CD14-positive monocyte (primary cell): ENCODE results near the gene CMSS1. TPM values are rescaled to one million over a fixed set of nuclear protein-coding genes. Genes with fewer than 3 reads are reported as not detected.

Source experiments
- DNase-seq, 3 donors: peaks; one replicate each; pipeline ENCODE4 v3.0.0-alpha.2; 2011 to 2022
- H2AFZ ChIP-seq: 2 replicates; pipeline ENCODE4 v1.6.0; 2012; ENCODE audit warnings: mild to moderate bottlenecking, low read depth, low read length, inconsistent platforms; ENCODE audit not compliant: insufficient read depth, poor library complexity, severe bottlenecking
- H3K27ac ChIP-seq, 2 donors: 1 replicate in 1 of 2; 2 replicates in 1 of 2; pipeline ENCODE4 v1.5.1; 2012 to 2013; ENCODE audit warnings: low read length in 2 of 2, control low read depth in 1 of 2, inconsistent platforms in 1 of 2, low read depth in 1 of 2, mild to moderate bottlenecking in 1 of 2
- H3K27me3 ChIP-seq, 2 donors: one replicate each; pipeline versions ENCODE4 v1.6.0 to v1.6.1; 2011 to 2013; ENCODE audit warnings: low read length in 2 of 2; ENCODE audit not compliant: control insufficient read depth in 2 of 2, insufficient read depth in 2 of 2
- H3K36me3 ChIP-seq, 2 donors: replicated peaks in 1 of 2; 1 replicate in 1 of 2; 2 replicates in 1 of 2; pipeline versions ENCODE4 v1.5.1 to v1.6.1; 2012 to 2013; ENCODE audit warnings: low read length in 2 of 2, control low read depth in 1 of 2, inconsistent platforms in 1 of 2, mild to moderate bottlenecking in 1 of 2; ENCODE audit not compliant: insufficient read depth in 2 of 2, control insufficient read depth in 1 of 2
- H3K4me1 ChIP-seq, 2 donors: 1 replicate in 1 of 2; 2 replicates in 1 of 2; pipeline versions ENCODE4 v1.5.1 to v1.6.1; 2012 to 2013; ENCODE audit warnings: low read length in 2 of 2, control low read depth in 1 of 2, inconsistent platforms in 1 of 2, mild to moderate bottlenecking in 1 of 2, moderate library complexity in 1 of 2; ENCODE audit not compliant: insufficient read depth in 2 of 2, control insufficient read depth in 1 of 2
- H3K4me2 ChIP-seq: replicated peaks from 2 replicates; pipeline ENCODE3; 2012; ENCODE audit warnings: low read length, moderate library complexity, mild to moderate bottlenecking; ENCODE audit not compliant: poor library complexity, severe bottlenecking; ENCODE audit errors: extremely low read depth
- H3K4me3 ChIP-seq, 3 experiments: fragments of 200-600 bp in 1 of 3; sonication (generic) in 1 of 3; replicated peaks in 1 of 3; 1 replicate in 2 of 3; 2 replicates in 1 of 3; pipeline ENCODE4 v1.5.1; 2011 to 2013; ENCODE audit warnings: low read length in 3 of 3, mild to moderate bottlenecking in 3 of 3, control low read depth in 2 of 3, low read depth in 2 of 3, inconsistent platforms in 1 of 3, moderate library complexity in 1 of 3
- H3K79me2 ChIP-seq: 2 replicates; pipeline ENCODE4 v1.6.0; 2012; ENCODE audit warnings: mild to moderate bottlenecking, control low read depth, inconsistent platforms, low read length, moderate library complexity; ENCODE audit not compliant: insufficient read depth
- H3K9ac ChIP-seq: 2 replicates; pipeline ENCODE4 v1.6.0; 2017; ENCODE audit warnings: low read length, mild to moderate bottlenecking; ENCODE audit not compliant: insufficient read depth, poor library complexity, severe bottlenecking
- H3K9me3 ChIP-seq, 2 donors: replicated peaks in 1 of 2; 1 replicate in 1 of 2; 2 replicates in 1 of 2; pipeline versions ENCODE4 v1.5.1 to v1.6.1; 2012 to 2013; ENCODE audit warnings: low read length in 2 of 2, control low read depth in 1 of 2; ENCODE audit not compliant: control insufficient read depth in 1 of 2, insufficient read depth in 1 of 2
- H4K20me1 ChIP-seq: 2 replicates; pipeline ENCODE4 v1.6.0; 2012; ENCODE audit warnings: mild to moderate bottlenecking, low read length, control low read depth, moderate library complexity; ENCODE audit not compliant: insufficient read depth
- H3K27ac Mint-ChIP-seq, 7 donors: one replicate each; pipeline ENCODE4 v1.8.0; 2020; ENCODE audit warnings: mild to moderate bottlenecking in 7 of 7, mixed read lengths in 7 of 7, moderate library complexity in 6 of 7, inconsistent platforms in 2 of 7
- H3K27me3 Mint-ChIP-seq, 3 donors: one replicate each; pipeline ENCODE4 v1.8.0; 2021 to 2022; ENCODE audit warnings: low read depth in 3 of 3, mild to moderate bottlenecking in 3 of 3, mixed read lengths in 3 of 3, moderate library complexity in 3 of 3, inconsistent platforms in 1 of 3
- H3K36me3 Mint-ChIP-seq, 2 donors: one replicate each; pipeline ENCODE4 v1.8.0; 2020; ENCODE audit warnings: mixed read lengths in 2 of 2, inconsistent platforms in 1 of 2, mild to moderate bottlenecking in 1 of 2
- H3K4me1 Mint-ChIP-seq: one replicate; pipeline ENCODE4 v1.8.0; 2020; ENCODE audit warnings: mild to moderate bottlenecking, mixed read lengths
- H3K4me3 Mint-ChIP-seq, 2 donors: one replicate each; pipeline ENCODE4 v1.8.0; 2020; ENCODE audit warnings: mild to moderate bottlenecking in 2 of 2, mixed read lengths in 2 of 2, moderate library complexity in 1 of 2
- H3K9me3 Mint-ChIP-seq, 7 donors: one replicate each; pipeline ENCODE4 v1.8.0; 2020 to 2022; ENCODE audit warnings: mixed read lengths in 7 of 7, mild to moderate bottlenecking in 6 of 7, moderate library complexity in 6 of 7, inconsistent platforms in 2 of 7
- WGBS: methylation state at CpG from one replicate; pipeline ENCODE4 v1.1.5; 2013; ENCODE audit warnings: missing lambda C conversion rate; ENCODE audit not compliant: insufficient coverage; 5-methylcytosine and 5-hydroxymethylcytosine counted together
- intact Hi-C, 2 donors: fragments of 100-400 bp; cut with micrococcal nuclease; formaldehyde crosslinking; loops; one replicate each; pipeline versions ENCODE4 v1.15.0 to v1.15.1; 2023
- polyA plus RNA-seq, 3 donors: library from polyadenylated mRNA; depleted of rRNA in 1 of 3; unstranded in 2 of 3; stranded (reverse) in 1 of 3; fragments of 300-500 nt in 2 of 3; fragments of >200 nt in 1 of 3; fragmentation: Illumina TruSeq in 2 of 3; gene quantifications; 1 replicate in 2 of 3; 2 replicates in 1 of 3; pipeline ENCODE4 v1.2.3, GENCODE V29; 2012 to 2021
- TF ChIP-seq, protein P1 (sequence below): fragments of 200-600 bp; IDR thresholded peaks from one replicate; pipeline ENCODE4 v1.8.0; 2022; ENCODE audit warnings: antibody characterized with exemption, mild to moderate bottlenecking

CMSS1 gene
- polyA plus RNA-seq, 3 donors = 1.1 to 3.6 (median 2.2) TPM

- no peaks in the 10 kb centered on the region for H3K9me3 ChIP-seq
Measured at GRCh38 chr3:100059472-100059871, 241.8 kb downstream of the CMSS1 start.

DNA sequence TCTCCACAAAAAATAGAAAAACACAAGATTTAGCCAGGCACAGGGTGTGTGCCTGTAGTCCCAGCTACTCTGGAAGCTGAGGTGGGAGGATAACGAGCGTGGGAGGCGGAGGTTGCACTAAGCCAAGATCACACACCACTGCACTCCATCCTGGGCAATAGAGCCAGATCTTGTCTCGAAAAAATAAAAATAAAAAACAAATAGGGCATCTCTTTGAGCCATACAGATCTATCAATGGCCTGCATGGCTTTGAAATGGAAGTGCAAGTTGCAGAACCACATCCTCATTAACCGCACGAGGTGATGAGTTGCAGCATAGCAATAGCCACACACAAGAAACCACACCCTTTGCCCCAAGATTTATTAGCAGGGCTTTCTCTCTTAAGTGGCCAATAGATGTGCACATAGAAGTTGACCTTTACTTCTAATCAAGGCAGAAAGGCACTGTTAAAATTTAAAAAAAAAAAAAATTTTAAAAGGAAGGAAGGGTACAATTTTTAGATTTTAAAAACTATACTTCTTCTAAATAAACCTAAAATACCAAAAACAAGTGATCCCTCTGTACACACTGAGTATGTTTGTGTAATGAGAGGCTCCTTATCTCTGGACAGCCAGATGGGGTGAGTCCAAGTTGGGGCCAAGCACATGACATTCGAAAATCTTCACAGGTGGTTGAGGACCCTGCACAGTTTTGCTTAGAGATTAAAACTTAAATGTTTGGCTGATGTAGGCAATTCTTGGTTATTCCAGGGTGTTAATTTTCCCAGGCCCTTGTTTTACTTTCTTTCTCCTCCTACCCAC, 243.2 kb downstream of the CMSS1 start:
- Mint-ChIP-seq H3K4me1 (peaks cover 16% of the 10 kb centered on the region), H3K9me3 (no peaks in the 10 kb centered on the region), H3K27ac (peak overlapping the region in 1 of 7 donors; percentile 23), H3K27me3 (peaks cover 0 to 4% (median 3%) of the 10 kb centered on the region in 3 donors), H3K36me3 (peaks cover 0 to 2% of the 10 kb centered on the region in 2 donors), H3K4me3 (no peak overlapping the region)
- Histone ChIP-seq H3K4me1 (peaks cover 11 to 17% of the 10 kb centered on the region in 2 donors), H4K20me1 (no peaks in the 10 kb centered on the region), H3K4me2 (no peak overlapping the region), H3K79me2 (no peaks in the 10 kb centered on the region), H2AFZ (no peak overlapping the region), H3K4me3 (no peak overlapping the region), H3K36me3 (no peaks in the 10 kb centered on the region), H3K27me3 (no peaks in the 10 kb centered on the region), H3K27ac (no peak overlapping the region), H3K9me3 (no peaks in the 10 kb centered on the region), H3K9ac (no peak overlapping the region)
- intact Hi-C loops = no loop called here
- DNase-seq = peak in 2 of 3 donors; percentile 23 to 27
- TF ChIP-seq, protein P1, sequence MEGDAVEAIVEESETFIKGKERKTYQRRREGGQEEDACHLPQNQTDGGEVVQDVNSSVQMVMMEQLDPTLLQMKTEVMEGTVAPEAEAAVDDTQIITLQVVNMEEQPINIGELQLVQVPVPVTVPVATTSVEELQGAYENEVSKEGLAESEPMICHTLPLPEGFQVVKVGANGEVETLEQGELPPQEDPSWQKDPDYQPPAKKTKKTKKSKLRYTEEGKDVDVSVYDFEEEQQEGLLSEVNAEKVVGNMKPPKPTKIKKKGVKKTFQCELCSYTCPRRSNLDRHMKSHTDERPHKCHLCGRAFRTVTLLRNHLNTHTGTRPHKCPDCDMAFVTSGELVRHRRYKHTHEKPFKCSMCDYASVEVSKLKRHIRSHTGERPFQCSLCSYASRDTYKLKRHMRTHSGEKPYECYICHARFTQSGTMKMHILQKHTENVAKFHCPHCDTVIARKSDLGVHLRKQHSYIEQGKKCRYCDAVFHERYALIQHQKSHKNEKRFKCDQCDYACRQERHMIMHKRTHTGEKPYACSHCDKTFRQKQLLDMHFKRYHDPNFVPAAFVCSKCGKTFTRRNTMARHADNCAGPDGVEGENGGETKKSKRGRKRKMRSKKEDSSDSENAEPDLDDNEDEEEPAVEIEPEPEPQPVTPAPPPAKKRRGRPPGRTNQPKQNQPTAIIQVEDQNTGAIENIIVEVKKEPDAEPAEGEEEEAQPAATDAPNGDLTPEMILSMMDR = no peak
- WGBS = 93% methylated on average over 3 of the region's 7 CpGs

More at GRCh38 chr3:100059472-100059871, 241.8 kb downstream of the CMSS1 start:
- intact Hi-C loops = no loop called here
- Histone ChIP-seq H3K4me3 (no peak overlapping the region), H3K9ac (no peak overlapping the region), H3K79me2 (no peaks in the 10 kb centered on the region), H3K27ac (no peak overlapping the region), H2AFZ (no peak overlapping the region), H4K20me1 (no peaks in the 10 kb centered on the region), H3K4me1 (peaks cover 11 to 17% of the 10 kb centered on the region in 2 donors), H3K27me3 (no peaks in the 10 kb centered on the region), H3K4me2 (no peak overlapping the region), H3K36me3 (no peaks in the 10 kb centered on the region)
- Mint-ChIP-seq H3K4me3 (no peak overlapping the region), H3K9me3 (no peaks in the 10 kb centered on the region), H3K27ac (no peak overlapping the region), H3K36me3 (peaks cover 0 to 2% of the 10 kb centered on the region in 2 donors), H3K4me1 (peaks cover 16% of the 10 kb centered on the region), H3K27me3 (peaks cover 0 to 4% (median 1%) of the 10 kb centered on the region in 3 donors)
- no CpG with 5 or more reads among the region's 3 CpGs for WGBS
- DNase-seq = no peak
- TF ChIP-seq, protein P1 = no peak
